ENCODE measurements around the gene PCDHB16.
"Not testable (repeated sequence)": the region's sequence is repeated elsewhere in the genome, so short reads cannot be mapped to it uniquely, and the experiment has no call there.

PCDHB16 gene

GRCh38 chr5:141182248-141182647 is at the start of gene PCDHB16:
TSS of gene PCDHB16 (plus strand) at chr5:141182387. CDS start at chr5:141182560, 173 bp downstream.
- Mint-ChIP-seq H3K4me1 (peaks cover 4% of the 10 kb centered on the region), H3K9me3 (peaks cover 4% of the 10 kb centered on the region), H3K27ac (no peak within 1 kb of the TSS), H3K36me3 (peaks cover 5% of the 10 kb centered on the region), H3K27me3 (peaks cover 10% of the 10 kb centered on the region), H3K4me3 (no peak within 1 kb of the TSS)
- no peak for ATAC-seq (ENCODE audit: low read depth)
- no peak for DNase-seq (ENCODE audit: low spot score in 2 of 2)

- Mint-ChIP-seq H3K27me3 (peaks cover 2% of the 10 kb centered on the region), H3K9me3 (peaks cover 17% of the 10 kb centered on the region), H3K4me1 (no peaks in the 10 kb centered on the region), H3K4me3 (no peak within 1 kb of the TSS), H3K36me3 (peaks cover 3% of the 10 kb centered on the region), H3K27ac (no peak within 1 kb of the TSS)
- no peak for ATAC-seq (ENCODE audit: low read depth)
- no peak for DNase-seq (ENCODE audit: low spot score in 2 of 2)
Observed at GRCh38 chr5:141135030-141135717, 47.0 kb upstream of the PCDHB16 start, which contains the start of gene PCDHB5. TSS of gene PCDHB5 (plus strand) at chr5:141135206. CDS start at chr5:141135435, 229 bp downstream.

- ATAC-seq (ENCODE audit: low read depth) (no peak), DNase-seq (ENCODE audit: low spot score in 2 of 2) (no peak)
- Mint-ChIP-seq H3K9me3 (peaks cover 15% of the 10 kb centered on the region), H3K36me3 (peaks cover 3% of the 10 kb centered on the region), H3K27ac (no peak overlapping the region), H3K27me3 (peaks cover 2% of the 10 kb centered on the region), H3K4me3 (no peak overlapping the region), H3K4me1 (no peaks in the 10 kb centered on the region)
Observed at GRCh38 chr5:141135718-141136266, 46.4 kb upstream of the PCDHB16 start.

- not testable (repeated sequence) for H3K27ac Mint-ChIP-seq; ATAC-seq (ENCODE audit: low read depth); H3K4me3 Mint-ChIP-seq; H3K27me3 Mint-ChIP-seq; H3K36me3 Mint-ChIP-seq; H3K4me1 Mint-ChIP-seq; DNase-seq (ENCODE audit: low spot score in 2 of 2)
- peaks cover 13% of the 10 kb centered on the region for H3K9me3 Mint-ChIP-seq
Observed at GRCh38 chr5:141137346-141137745, 44.8 kb upstream of the PCDHB16 start.

- Mint-ChIP-seq H3K27ac (no peak within 1 kb of the TSS), H3K4me3 (no peak within 1 kb of the TSS), H3K4me1 (peaks cover 2% of the 10 kb centered on the region), H3K36me3 (peaks cover 3% of the 10 kb centered on the region), H3K27me3 (no peaks in the 10 kb centered on the region), H3K9me3 (peaks cover 1% of the 10 kb centered on the region)
- ATAC-seq (ENCODE audit: low read depth) (no peak), DNase-seq (ENCODE audit: low spot score in 2 of 2) (no peak)
Observed at GRCh38 chr5:141149812-141150211, 32.4 kb upstream of the PCDHB16 start, which contains the start of gene PCDHB6. TSS of gene PCDHB6 (plus strand) at chr5:141150057. CDS start at chr5:141150258, 201 bp downstream.

GRCh38 chr5:141150224-141150992 is 31.8 kb upstream of the PCDHB16 start:
- DNase-seq (ENCODE audit: low spot score in 2 of 2) (no peak), ATAC-seq (ENCODE audit: low read depth) (no peak)
- H3K9me3 Mint-ChIP-seq: peaks cover 1% of the 10 kb centered on the region
- peaks cover 3% of the 10 kb centered on the region for H3K36me3 Mint-ChIP-seq
- H3K27ac Mint-ChIP-seq: no peak overlapping the region
- peaks cover 2% of the 10 kb centered on the region for H3K4me1 Mint-ChIP-seq
- no peaks in the 10 kb centered on the region for H3K27me3 Mint-ChIP-seq
- no peak overlapping the region for H3K4me3 Mint-ChIP-seq

GRCh38 chr5:141150993-141151325 is 31.2 kb upstream of the PCDHB16 start:
- Mint-ChIP-seq H3K9me3 (peaks cover 1% of the 10 kb centered on the region), H3K4me1 (peaks cover 2% of the 10 kb centered on the region), H3K4me3 (no peak overlapping the region), H3K27me3 (no peaks in the 10 kb centered on the region), H3K36me3 (peaks cover 3% of the 10 kb centered on the region), H3K27ac (no peak overlapping the region)
- ATAC-seq (ENCODE audit: low read depth) (no peak), DNase-seq (ENCODE audit: low spot score in 2 of 2) (no peak)

GRCh38 chr5:141151632-141152031 is 30.6 kb upstream of the PCDHB16 start:
- not testable (repeated sequence) for H3K27ac Mint-ChIP-seq; H3K9me3 Mint-ChIP-seq; DNase-seq (ENCODE audit: low spot score in 2 of 2)

GRCh38 chr5:141152096-141152495 is 30.1 kb upstream of the PCDHB16 start:
- not testable (repeated sequence) for H3K27ac Mint-ChIP-seq; H3K4me3 Mint-ChIP-seq; H3K9me3 Mint-ChIP-seq; ATAC-seq (ENCODE audit: low read depth); DNase-seq (ENCODE audit: low spot score in 2 of 2); H3K27me3 Mint-ChIP-seq; H3K4me1 Mint-ChIP-seq; H3K36me3 Mint-ChIP-seq

More at GRCh38 chr5:141151632-141152031, 30.6 kb upstream of the PCDHB16 start:
- H3K36me3 Mint-ChIP-seq; H3K27me3 Mint-ChIP-seq; ATAC-seq (ENCODE audit: low read depth); H3K4me3 Mint-ChIP-seq; H3K4me1 Mint-ChIP-seq: not testable (repeated sequence)

GRCh38 chr5:141155540-141156374 is 26.4 kb upstream of the PCDHB16 start:
- peaks cover 1% of the 10 kb centered on the region for H3K36me3 Mint-ChIP-seq
- DNase-seq (ENCODE audit: low spot score in 2 of 2): no peak
- peaks cover 1% of the 10 kb centered on the region for H3K27me3 Mint-ChIP-seq

GRCh38 chr5:141157356-141157755 is 24.8 kb upstream of the PCDHB16 start:
- H3K27ac Mint-ChIP-seq; H3K36me3 Mint-ChIP-seq; H3K9me3 Mint-ChIP-seq; DNase-seq (ENCODE audit: low spot score in 2 of 2); ATAC-seq (ENCODE audit: low read depth); H3K27me3 Mint-ChIP-seq; H3K4me1 Mint-ChIP-seq; H3K4me3 Mint-ChIP-seq: not testable (repeated sequence)

More at GRCh38 chr5:141155540-141156374, 26.4 kb upstream of the PCDHB16 start:
- H3K9me3 Mint-ChIP-seq: peaks cover 3% of the 10 kb centered on the region
- no peak for ATAC-seq (ENCODE audit: low read depth)
- H3K27ac Mint-ChIP-seq: no peak overlapping the region
- H3K4me1 Mint-ChIP-seq: no peaks in the 10 kb centered on the region
- H3K4me3 Mint-ChIP-seq: no peak overlapping the region

GRCh38 chr5:141157901-141158300 is 24.3 kb upstream of the PCDHB16 start:
- not testable (repeated sequence) for H3K4me1 Mint-ChIP-seq; DNase-seq (ENCODE audit: low spot score in 2 of 2); H3K27me3 Mint-ChIP-seq; H3K9me3 Mint-ChIP-seq; H3K36me3 Mint-ChIP-seq; H3K27ac Mint-ChIP-seq; ATAC-seq (ENCODE audit: low read depth); H3K4me3 Mint-ChIP-seq

GRCh38 chr5:141172381-141173204 is 9.6 kb upstream of the PCDHB16 start, which contains the start of gene PCDHB7:
TSS of gene PCDHB7 (plus strand) at chr5:141172644. CDS start at chr5:141172836, 192 bp downstream.
- Mint-ChIP-seq H3K4me1 (peaks cover 3% of the 10 kb centered on the region), H3K27me3 (peaks cover 6% of the 10 kb centered on the region), H3K4me3 (no peak within 1 kb of the TSS), H3K27ac (peak within 1 kb of the TSS; percentile 3), H3K9me3 (peaks cover 4% of the 10 kb centered on the region), H3K36me3 (peaks cover 2% of the 10 kb centered on the region)
- ATAC-seq (ENCODE audit: low read depth): no peak
- DNase-seq (ENCODE audit: low spot score in 2 of 2): no peak

Measured in memory B cell (primary cell).